Measurements from ENCODE around the gene ZFAND4.
"Not testable (repeated sequence)": the region's sequence is repeated elsewhere in the genome, so short reads cannot be mapped to it uniquely, and the experiment has no call there.

Gene ZFAND4

GRCh38 chr10:45672181-45673073 lies at the start of gene ZFAND4:
TSS of gene ZFAND4 (minus strand) at chr10:45672772. CDS start at chr10:45663725, 9,047 bp downstream.
- no peak for FAIRE-seq
- peak; percentile 52 for TF ChIP-seq CTCF (IDR thresholded peaks at IDR 0.05; ENCODE audit: insufficient read depth, missing control alignments)
- peak; percentile 81 for DNase-seq (ENCODE audit: insufficient read length, low spot score)

- FAIRE-seq; DNase-seq (ENCODE audit: insufficient read length, low spot score): not testable (repeated sequence)
Measured at GRCh38 chr10:45721503-45721902, 48.9 kb upstream of the ZFAND4 start.

- DNase-seq (ENCODE audit: insufficient read length, low spot score); FAIRE-seq: not testable (repeated sequence)
Measured at GRCh38 chr10:45717642-45718041, 45.1 kb upstream of the ZFAND4 start.

- FAIRE-seq; DNase-seq (ENCODE audit: insufficient read length, low spot score): not testable (repeated sequence)
Measured at GRCh38 chr10:45717053-45717452, 44.5 kb upstream of the ZFAND4 start.

- not testable (repeated sequence) for FAIRE-seq; DNase-seq (ENCODE audit: insufficient read length, low spot score)
Measured at GRCh38 chr10:45711223-45711622, 38.7 kb upstream of the ZFAND4 start.

- not testable (repeated sequence) for DNase-seq (ENCODE audit: insufficient read length, low spot score); FAIRE-seq
Measured at GRCh38 chr10:45710200-45710796, 37.7 kb upstream of the ZFAND4 start.

GRCh38 chr10:45678467-45678866 lies 5.9 kb upstream of the ZFAND4 start:
- FAIRE-seq; DNase-seq (ENCODE audit: insufficient read length, low spot score): not testable (repeated sequence)

GRCh38 chr10:45675388-45675787 lies 2.8 kb upstream of the ZFAND4 start:
- no peak for TF ChIP-seq CTCF (IDR thresholded peaks at IDR 0.05; ENCODE audit: insufficient read depth, missing control alignments)
- no peak for DNase-seq (ENCODE audit: insufficient read length, low spot score)
- no peak for FAIRE-seq

GRCh38 chr10:45673074-45673648 lies 589 bp upstream of the ZFAND4 start:
- TF ChIP-seq CTCF (IDR thresholded peaks at IDR 0.05; ENCODE audit: insufficient read depth, missing control alignments) = no peak
- FAIRE-seq = no peak
- DNase-seq (ENCODE audit: insufficient read length, low spot score) = no peak

- DNase-seq (ENCODE audit: insufficient read length, low spot score); FAIRE-seq: not testable (repeated sequence)
Measured at GRCh38 chr10:45671300-45671699, 1.3 kb downstream of the ZFAND4 start.

- not testable (repeated sequence) for FAIRE-seq; DNase-seq (ENCODE audit: insufficient read length, low spot score)
Measured at GRCh38 chr10:45669897-45670296, 2.7 kb downstream of the ZFAND4 start.
